GM19035 (cell line): ENCODE data around the gene IQCK.
"Not testable (repeated sequence)": the region's sequence is repeated elsewhere in the genome, so short reads cannot be mapped to it uniquely, and the experiment has no call there.

ENCODE experiments used
- ATAC-seq: cut with Tn5 transposase; IDR thresholded peaks from one replicate; pipeline ENCODE4 v1.9.1; 2021; ENCODE audit not compliant: unreplicated experiment

Gene IQCK

GRCh38 chr16:19715566-19715965 is 2.5 kb upstream of the IQCK start:
- ATAC-seq = no peak

DNA sequence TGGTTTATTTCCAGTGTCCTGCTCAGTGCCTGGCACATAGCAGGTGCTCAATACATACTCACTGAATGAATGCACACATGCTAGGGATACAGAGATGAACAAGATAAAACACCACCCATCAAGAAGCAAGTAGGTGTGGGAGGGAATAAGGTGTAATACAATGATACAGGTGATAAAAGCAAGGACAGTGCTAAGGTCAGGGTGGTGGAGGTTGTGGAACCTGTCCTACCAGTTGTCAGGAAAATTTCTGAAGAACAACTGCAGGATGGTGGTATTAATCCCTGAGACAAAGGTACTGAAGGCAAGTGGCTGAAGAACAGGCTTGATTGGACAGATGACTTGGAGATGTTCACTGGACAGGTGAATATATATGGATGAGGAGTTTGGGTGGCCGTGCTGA is 1.9 kb upstream of the IQCK start:
- no peak for ATAC-seq

DNA sequence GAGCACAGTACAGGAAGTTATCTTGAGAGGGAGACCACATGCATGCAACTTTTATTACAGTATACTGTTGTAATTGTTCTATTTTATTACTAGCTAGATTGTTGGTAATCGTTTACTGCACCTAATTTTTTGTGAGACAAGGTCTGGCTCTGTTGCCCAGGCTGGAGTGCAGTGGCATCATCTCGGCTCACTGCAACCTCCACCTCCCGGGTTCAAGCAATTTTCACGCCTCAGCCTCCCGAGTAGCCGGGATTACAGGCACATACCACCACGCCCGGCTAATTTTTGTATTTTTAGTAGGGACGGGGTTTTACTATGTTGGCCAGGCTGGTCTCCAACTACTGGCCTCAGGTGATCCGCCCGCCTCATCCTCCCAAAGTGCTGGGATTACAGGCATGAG is 1.3 kb upstream of the IQCK start:
- ATAC-seq = not testable (repeated sequence)

DNA sequence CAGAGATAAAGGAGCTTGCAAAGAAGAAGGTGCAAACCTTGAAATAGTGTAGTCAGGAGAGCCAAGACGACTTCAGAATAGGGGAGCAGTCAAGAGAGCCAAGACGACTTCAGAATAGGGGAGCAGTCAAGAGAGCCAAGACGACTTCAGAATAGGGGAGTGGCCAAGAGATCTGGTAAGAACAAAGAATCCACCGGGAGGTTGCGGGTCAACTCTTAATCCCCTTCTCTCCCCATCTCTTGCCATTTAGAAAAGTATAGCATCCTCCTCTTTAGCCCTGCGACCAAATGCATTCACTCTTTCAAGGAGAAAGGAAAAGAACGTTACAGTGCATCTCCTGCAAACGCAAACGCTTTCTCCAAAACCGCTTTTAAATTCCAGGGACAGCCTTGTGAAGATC is 757 bp upstream of the IQCK start:
- ATAC-seq = no peak

- ATAC-seq = no peak
Measured at GRCh38 chr16:19718624-19718965, 524 bp downstream of the IQCK start.

GRCh38 chr16:19722269-19722952 is 4.3 kb downstream of the IQCK start:
- no peak for ATAC-seq

GRCh38 chr16:19722981-19723380 is 4.9 kb downstream of the IQCK start:
- no peak for ATAC-seq

- no peak for ATAC-seq
Measured at GRCh38 chr16:19728636-19728965, 10.5 kb downstream of the IQCK start.

GRCh38 chr16:19733551-19733950 is 15.5 kb downstream of the IQCK start:
- ATAC-seq = no peak

GRCh38 chr16:19735074-19735867 is 17.2 kb downstream of the IQCK start:
- ATAC-seq = no peak

GRCh38 chr16:19737306-19738038 is 19.4 kb downstream of the IQCK start:
- ATAC-seq = no peak

GRCh38 chr16:19741354-19741753 is 23.3 kb downstream of the IQCK start:
- no peak for ATAC-seq

DNA sequence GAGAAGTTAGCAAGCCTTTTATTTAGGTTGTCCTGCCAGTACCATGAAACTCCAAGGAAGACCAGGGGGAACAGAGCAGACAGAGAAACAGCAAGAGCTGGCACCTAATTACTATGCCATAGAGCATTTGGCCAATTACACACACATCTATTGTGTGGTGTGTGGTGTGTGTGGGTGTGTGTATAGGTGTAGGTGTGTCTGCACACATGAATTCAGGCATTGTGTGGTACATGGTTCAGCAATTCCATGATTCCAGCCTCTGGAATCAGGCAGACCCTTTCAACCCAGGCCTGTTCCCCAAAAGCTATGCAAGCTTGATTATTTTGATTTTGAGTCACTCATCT is 25.7 kb downstream of the IQCK start:
- no peak for ATAC-seq

GRCh38 chr16:19744670-19745069 is 26.6 kb downstream of the IQCK start:
- ATAC-seq = no peak

- no peak for ATAC-seq
Measured at GRCh38 chr16:19745286-19746010, 27.4 kb downstream of the IQCK start.

- no peak for ATAC-seq
Measured at GRCh38 chr16:19746561-19746960, 28.5 kb downstream of the IQCK start.

GRCh38 chr16:19748389-19749168 is 30.5 kb downstream of the IQCK start:
- no peak for ATAC-seq

GRCh38 chr16:19749571-19750080 is 31.6 kb downstream of the IQCK start:
- ATAC-seq = no peak

DNA sequence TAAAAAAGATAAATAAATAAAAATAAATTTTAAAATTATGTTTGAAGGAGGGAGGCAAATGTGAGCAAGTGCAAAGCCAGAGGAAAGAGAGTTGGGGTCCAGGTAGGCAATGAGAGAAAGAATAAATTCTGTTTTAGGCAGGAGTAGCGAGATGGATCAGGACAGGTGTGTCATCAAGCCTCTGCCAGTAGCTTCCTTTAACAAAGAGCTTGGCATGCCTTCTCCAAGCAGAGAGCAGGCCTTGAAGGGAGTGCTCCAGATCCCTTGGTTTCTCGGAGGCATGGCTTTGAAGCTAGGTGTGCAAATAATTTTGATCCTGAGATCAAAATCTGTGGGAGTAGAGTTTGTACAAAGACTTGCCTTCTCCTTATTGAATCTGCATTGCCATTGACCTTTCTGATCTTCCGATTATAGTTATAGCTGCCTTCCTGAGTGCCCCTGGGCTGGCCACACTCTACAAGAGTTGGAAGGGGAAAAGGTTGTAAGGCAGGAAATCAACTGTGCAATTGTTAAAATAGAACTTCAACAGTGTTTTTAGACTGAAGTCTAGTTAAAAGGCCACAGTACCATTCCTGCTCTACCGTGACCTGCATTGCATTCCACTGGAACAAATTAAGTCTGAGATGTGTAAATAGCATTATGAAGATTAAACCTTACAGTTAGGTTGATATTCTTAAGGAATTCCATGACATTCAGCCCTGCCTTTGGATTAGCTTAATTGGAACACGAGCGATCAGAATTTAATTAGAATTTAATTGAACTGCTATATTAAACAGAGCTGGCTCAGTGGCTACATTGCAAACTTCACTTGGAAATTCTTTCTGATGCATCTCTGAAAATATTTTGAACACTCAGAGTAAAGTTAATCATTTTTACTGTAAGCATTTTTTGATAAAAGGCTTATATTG is 33.7 kb downstream of the IQCK start:
- no peak for ATAC-seq
